HG03175 (cell line): ENCODE measurements around the gene LCA5L.
"Not testable (repeated sequence)": the region's sequence is repeated elsewhere in the genome, so short reads cannot be mapped to it uniquely, and the experiment has no call there.

Experiments used
- ATAC-seq: cut with Tn5 transposase; IDR thresholded peaks from one replicate; pipeline ENCODE4 v1.9.1; 2021; ENCODE audit warnings: mild to moderate bottlenecking, moderate library complexity; ENCODE audit not compliant: unreplicated experiment

Gene LCA5L

DNA sequence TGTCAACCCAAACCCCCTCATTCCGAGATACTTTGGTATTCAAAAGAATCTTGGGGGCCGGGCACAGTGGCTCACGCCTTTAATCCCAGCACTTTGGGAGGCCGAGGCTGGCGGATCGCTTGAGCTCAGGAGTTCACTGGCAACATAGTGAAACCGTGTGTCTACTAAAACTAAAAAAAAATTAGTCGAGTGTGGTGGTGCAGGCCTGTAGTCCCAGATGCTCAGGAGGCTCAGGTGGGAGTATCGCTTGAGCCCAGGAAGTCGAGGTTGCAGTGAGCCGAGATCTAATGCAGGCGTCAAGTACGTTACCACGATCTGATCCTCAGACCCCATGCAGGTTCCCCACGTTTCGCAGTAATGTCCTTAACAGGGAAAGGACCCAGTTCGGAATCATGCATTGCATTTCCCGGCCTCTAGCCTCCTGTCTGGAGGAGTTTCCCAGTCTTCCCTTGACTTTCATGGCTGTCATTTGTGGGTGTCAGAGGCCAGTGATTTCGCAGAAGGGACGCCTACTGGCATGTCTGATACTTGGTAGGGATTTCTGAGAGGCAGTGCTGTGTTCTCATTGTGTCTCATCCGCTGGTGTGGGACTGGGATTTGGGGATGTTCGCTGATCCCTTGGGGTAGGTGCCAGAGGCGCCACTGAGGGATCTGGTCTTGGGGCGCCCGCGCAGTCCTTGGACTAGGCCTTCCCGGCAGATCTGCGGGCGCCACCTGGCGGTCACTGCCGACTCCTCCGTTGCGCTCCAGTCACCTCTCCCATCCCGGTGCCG is 57.4 kb downstream of the LCA5L start:
- ATAC-seq, result peak; percentile 79

- peak; percentile 67 for ATAC-seq
Observed at GRCh38 chr21:39387461-39388037, 58.0 kb downstream of the LCA5L start.

GRCh38 chr21:39386899-39387298 is 58.7 kb downstream of the LCA5L start:
- ATAC-seq, result no peak

- ATAC-seq, result no peak
Observed at GRCh38 chr21:39386194-39386593, 59.4 kb downstream of the LCA5L start.

- no peak for ATAC-seq
Observed at GRCh38 chr21:39385299-39386145, 60.1 kb downstream of the LCA5L start.

- ATAC-seq, result no peak
Observed at GRCh38 chr21:39384674-39385298, 60.8 kb downstream of the LCA5L start.

DNA sequence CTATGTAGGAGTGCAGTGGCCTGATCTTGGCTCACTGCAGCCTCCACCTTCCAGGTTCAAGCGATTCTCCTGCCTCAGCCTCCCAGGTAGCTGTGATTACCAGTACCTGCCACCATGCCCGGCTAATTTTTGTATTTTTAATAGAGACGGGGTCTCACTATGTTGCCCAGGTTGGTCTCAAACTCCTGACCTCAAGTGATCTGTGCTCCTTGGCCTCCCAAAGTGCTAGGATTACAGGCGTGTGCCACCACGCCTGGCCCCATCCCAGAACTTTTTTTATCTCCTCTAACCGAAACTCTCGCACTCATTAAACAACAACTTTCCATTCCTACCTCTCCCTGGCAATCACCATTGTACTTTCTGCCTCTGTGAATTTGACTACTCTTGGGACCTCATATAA is 63.5 kb downstream of the LCA5L start:
- not testable (repeated sequence) for ATAC-seq

DNA sequence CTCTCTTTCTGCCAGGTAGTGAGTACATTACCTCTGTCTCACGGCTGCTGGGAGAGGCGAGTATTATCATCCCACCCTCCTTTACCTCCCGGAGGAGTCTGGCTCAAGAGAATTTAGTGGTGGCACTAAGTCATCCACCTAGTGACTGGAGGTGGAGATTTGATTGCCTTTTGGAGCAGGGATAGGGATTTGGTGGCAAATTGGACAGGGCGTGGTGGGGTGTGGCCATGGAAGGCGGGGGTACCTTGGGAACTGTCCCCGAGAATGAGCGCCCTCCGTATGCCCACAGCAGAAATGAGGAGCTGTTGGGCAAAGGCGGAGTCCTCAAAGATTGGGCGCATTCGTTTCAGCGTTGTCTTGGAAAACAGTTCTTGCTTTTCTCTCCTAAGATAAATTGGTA is 64.6 kb downstream of the LCA5L start:
- ATAC-seq, result no peak

DNA sequence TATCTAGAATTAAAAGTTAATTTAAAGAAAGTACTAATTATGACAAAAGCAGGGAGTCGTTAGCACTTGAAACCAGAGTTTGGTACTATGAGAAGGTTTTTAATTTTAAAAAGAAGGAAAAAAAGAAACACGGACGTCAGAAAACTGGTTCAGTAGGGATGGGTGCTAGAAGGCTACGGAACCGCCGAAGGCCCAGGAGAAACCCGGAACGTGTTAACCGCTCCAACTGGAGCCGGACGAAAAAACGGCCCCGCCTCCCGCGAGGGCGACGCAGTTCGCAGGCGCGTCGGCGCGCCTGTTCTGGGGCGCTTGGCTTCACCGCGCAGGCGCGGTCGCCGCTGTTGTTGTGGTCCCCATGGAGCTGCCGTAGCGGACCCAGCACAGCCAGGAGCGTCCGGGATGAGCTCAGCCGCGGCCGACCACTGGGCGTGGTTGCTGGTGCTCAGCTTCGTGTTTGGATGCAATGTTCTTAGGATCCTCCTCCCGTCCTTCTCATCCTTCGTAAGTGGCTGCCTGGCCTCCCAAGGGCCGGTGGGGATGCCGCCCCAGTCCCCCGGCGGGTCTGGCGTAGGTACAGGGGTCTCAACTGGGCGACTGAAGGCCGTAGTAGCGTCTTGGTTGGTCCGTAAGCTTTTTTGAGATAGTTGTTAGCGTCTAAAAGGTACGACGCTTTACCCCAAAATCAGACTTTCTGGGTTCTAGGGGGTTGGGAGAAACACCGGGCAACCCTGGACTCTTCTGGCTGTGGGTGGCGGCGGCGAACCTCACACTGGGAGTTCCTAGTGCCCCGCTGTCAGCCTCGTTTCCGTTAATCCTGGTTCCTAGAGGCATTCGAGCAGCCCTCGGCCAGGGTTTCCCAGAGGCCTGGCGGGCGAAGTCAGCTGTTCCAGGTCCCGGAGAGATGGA is 65.3 kb downstream of the LCA5L start:
- peak; percentile 93 for ATAC-seq

GRCh38 chr21:39377444-39378050 is 68.0 kb downstream of the LCA5L start:
- no peak for ATAC-seq

DNA sequence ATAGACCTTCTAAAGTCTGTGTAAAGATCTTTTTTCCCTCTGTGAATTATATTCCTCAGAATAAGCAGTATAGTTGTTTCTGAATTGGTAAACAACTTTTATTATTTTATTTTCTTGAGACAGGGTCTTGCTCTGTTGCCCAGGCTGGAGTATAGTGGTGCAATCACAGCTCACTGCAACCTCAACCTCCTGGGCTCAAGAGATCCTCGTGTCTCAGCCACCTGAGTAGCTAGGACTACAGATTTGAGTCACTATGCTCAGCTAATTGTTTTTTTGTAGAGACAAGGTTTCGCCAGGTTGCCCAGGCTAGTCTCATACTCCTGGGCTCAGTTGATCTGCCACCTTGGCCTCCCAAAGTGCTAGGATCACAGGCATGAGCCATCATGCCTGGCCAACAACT is 70.1 kb downstream of the LCA5L start:
- ATAC-seq, result no peak

GRCh38 chr21:39374046-39374445 is 71.5 kb downstream of the LCA5L start:
- no peak for ATAC-seq

GRCh38 chr21:39373634-39374033 is 71.9 kb downstream of the LCA5L start:
- no peak for ATAC-seq

DNA sequence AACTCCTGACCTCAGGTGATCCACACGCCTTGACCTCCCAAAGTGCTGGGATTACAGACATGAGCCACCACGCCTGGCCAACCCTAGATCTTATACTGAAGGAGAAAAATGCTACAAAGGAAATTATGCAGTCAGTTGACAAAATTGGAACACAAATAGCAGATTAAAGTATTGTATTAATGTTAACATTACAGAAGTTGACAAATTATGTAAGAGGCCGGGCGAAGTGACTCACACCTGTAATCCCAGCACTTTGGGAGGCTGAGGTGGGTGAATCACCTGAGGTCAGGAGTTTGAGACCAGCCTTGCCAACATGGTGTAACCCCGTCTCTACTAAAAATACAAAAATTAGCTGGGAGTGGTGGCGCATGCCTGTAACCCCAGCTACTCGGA is 75.7 kb downstream of the LCA5L start:
- ATAC-seq, result not testable (repeated sequence)

DNA sequence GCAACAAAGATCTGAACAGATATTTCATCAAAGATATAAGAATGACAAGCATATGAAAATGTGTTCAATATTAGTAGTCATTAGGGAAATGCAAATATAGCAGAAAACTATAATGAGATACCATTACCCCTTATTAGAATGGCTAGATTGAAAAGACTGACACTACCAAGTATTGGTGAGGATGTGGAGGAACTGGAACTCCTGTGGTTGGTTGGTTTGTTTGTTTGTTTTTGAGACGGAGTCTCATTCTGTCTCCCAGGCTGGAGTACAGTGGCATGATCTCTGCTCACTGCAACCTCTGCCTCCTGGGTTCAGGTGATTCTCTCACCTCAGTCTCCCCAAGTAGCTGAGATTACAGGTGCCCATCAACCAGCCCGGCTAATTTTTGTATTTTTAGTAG is 77.8 kb downstream of the LCA5L start:
- no peak for ATAC-seq

GRCh38 chr21:39366563-39366962 is 79.0 kb downstream of the LCA5L start:
- ATAC-seq, result no peak

- ATAC-seq, result no peak
Observed at GRCh38 chr21:39364949-39365348, 80.6 kb downstream of the LCA5L start.

GRCh38 chr21:39363607-39364555 is 81.7 kb downstream of the LCA5L start:
- ATAC-seq, result no peak

GRCh38 chr21:39362733-39363132 is 82.8 kb downstream of the LCA5L start:
- no peak for ATAC-seq
